Medulla oblongata (tissue), 1 donor: ENCODE measurements around the gene LOX.
A peak's percentile ranks its signal among the peaks of the same experiment; 100 is the strongest.
"Not testable (repeated sequence)": the region's sequence is repeated elsewhere in the genome, so short reads cannot be mapped to it uniquely, and the experiment has no call there.

ENCODE experiments used
- DNase-seq: peaks from one replicate; pipeline ENCODE4 v3.0.0-alpha.2; 2015; ENCODE audit errors: extremely low spot score

Gene LOX

DNA sequence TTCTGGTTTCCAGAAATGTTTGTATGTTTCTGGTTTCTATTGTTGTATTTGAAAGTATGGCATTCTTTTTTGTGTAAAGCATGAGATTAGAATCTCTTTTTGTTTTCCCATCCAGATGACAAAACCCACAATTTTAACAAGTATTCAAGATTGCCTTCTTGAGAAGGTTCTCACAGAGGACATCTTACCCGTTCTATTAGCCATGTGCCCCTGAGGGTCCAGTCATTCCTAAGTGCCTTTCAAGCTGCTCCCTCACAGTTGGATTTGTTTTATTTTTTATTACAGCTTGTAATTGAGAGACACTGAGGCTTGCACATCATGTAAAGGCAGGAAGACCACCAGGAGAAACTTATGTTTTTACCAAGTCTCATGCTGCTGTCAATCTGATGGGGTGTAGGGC is 19.3 kb upstream of the LOX start:
- no peak for DNase-seq

DNA sequence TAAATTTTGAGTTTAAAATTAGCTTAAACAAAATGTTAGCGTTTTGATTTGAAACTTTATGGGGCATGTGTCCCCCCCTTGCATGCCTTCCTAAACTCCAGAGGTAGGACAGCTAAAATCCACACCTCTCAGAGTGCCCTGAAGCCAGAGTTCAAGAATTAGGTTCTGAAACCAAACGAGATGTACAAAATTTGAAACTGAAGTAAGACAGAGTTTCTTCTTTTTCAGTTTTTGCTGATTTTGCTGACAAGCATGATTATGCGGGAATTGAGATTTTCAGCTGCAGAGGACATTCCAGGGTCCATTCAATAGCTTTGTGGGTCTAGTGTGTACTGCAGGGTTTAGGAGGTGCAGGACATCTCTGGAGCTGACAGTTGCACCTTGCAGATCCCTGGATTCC is 17.1 kb upstream of the LOX start:
- DNase-seq, result no peak

DNA sequence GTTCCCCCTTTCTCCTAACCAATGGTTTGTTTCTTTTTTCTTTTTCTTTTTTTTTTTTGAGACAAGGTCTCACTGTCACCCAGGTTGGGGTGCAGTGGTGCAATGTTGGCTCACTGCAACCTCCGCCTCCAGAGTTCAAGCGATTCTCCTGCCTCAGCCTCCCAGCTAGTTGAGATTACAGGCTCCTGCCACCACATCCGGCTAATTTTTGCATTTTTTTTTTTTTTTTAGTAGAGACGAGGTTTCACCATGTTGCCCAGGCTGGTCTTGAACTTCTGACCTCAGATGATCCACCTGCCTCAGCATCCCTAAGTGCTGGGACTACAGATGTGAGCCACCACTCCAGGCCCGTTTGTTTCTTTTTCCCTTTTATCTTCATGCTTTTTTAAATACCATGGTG is 16.2 kb upstream of the LOX start:
- not testable (repeated sequence) for DNase-seq

DNA sequence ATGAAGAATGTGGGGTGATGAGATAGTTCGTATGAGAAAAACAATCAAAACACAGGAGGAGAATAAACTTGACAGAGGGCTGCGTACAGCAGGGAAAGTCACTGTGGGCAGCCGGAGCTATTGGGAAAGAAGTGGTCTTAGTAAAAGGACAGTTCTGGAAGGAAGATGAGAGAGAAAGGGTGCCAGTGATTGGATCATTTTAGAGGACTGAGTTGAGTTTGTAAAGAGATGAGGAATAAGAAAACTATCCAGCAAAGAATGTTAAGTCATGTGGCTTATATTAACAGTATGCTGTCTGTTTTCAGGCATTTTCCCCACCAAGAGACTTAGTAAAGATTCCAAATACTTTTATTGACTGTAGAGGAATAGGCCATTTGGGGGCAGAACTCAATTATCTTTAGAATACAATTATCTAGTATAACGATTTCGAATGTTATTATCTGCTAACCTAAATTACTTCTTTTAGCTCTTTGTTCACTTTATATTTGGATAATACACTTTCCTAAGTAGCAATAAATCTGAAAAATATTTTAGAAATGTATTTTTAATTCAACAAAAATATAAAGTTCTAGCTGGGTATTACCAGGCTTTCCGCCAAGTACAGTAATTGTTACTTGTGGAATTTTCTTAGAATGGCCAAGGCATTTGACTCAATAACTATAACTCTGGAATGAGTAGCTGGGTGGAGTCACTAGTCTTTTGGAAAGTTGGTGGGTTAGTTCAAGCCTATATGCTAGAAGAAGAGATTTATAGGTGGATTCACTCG is 15.5 kb upstream of the LOX start:
- no peak for DNase-seq

DNA sequence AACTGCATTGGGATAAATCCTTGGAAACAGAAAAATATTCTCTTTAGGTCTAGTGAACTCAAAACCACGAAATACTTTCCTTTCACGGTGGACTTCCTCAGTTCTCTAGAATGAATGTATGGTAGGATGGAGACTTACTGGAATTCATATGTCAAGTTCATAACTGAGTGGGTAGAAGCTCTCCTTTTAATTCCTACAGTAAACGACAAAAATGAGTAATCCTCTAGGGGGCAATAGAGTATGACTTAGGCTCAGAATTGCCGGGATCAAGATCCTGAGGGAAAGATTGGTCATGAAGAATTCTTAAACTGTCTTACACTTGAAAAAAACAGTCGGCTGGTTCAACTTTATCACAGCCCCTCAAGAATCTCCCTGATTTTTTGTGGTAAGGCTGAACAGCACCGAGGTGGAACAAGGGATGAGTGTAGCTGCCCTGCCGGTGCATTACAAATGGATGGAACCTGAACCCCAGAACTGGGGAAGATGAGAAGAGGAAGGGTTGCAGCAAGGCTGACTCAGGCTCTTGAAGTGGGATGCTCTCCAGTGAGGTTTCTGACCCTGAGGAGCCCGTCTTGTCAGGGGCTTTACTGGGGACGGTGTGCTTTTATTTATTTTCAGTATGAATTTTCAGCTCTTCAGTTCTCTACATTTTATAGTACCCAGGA is 14.0 kb upstream of the LOX start:
- peak; percentile 49 for DNase-seq

GRCh38 chr5:122089096-122090013 is 11.3 kb upstream of the LOX start:
- DNase-seq, result no peak

GRCh38 chr5:122085041-122085440 is 7.0 kb upstream of the LOX start:
- DNase-seq, result no peak

DNA sequence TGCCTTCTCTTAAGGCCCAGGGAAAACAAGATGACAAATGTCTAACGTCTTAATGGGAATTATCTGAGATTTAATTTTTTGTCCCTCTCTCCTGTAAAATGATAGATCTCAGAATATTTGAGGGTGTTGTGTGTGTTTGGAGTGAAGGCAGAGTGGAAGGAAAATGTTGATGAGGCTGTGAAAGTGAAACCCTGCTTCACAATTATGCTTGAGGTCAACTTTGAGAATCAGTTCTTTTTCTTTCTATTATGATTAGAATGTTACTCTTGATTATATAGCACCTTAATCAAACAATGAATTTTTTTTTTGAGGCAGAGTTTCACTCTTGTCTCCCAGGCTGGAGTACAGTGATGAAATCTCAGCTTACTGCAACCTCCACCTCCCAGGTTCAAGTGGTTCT is 5.5 kb upstream of the LOX start:
- no peak for DNase-seq

- DNase-seq, result peak; percentile 25
Observed at GRCh38 chr5:122081541-122081940, 3.5 kb upstream of the LOX start.

GRCh38 chr5:122077366-122078115 is 518 bp downstream of the LOX start:
- DNase-seq, result no peak

GRCh38 chr5:122076669-122077365 is 1.2 kb downstream of the LOX start:
- DNase-seq, result peak; percentile 66

DNA sequence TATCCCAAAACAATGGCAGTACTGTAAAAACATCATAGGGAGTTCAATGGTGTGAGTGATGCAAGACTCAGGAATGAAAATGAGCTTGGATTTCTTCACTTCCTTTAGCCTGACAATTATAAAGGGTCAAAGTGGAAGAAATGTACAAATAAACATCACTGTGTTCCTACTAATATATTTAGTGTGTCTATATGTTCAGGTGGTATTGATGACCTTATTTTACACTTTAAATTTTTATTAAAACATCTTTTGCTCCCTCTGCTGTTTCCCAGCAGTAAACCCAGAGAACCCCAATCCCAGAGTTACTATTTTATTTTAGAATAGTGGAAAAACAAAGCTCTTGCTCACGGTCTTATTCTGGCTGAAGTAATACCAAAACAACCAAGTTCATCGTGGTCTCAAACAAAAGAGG is 2.0 kb downstream of the LOX start:
- DNase-seq, result no peak

DNA sequence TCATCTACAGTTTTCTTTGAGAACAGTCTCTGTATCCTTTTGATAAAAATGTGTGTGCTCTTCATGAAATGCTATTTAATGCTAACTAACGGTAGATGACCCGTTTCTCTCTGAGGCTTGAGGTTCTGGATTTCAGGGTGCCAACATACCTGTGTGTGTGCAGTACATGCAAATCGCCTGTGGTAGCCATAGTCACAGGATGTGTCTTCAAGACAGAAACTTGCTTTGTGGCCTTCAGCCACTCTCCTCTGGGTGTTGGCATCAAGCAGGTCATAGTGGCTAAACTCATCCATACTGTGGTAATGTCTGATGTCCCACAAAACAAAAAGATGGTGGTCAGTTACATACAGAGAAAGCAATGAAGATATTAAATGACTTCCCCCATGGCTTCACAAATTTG is 4.2 kb downstream of the LOX start:
- no peak for DNase-seq

- no peak for DNase-seq
Observed at GRCh38 chr5:122073018-122073417, 5.0 kb downstream of the LOX start.

DNA sequence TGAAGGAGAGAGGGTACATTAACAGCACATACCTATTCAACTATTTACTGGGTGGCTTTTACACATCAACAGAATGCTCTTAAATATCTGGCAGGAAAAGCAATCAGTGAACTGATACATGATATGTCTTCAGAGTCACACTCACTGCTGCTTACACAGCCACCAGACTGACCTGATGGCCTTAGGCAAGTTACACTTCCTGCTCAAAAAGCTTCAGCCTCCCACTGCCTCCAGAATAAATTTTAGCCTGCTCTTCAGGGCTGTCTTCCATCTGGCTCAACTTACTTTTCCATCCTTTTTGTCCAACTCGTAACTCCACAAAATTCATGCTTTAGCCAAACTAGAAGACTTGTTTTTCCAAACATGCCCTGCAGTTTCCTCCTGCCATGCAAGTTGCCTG is 10.7 kb downstream of the LOX start:
- DNase-seq, result no peak

GRCh38 chr5:122064992-122065391 is 13.1 kb downstream of the LOX start:
- no peak for DNase-seq

- no peak for DNase-seq
Observed at GRCh38 chr5:122063836-122064235, 14.2 kb downstream of the LOX start.

- no peak for DNase-seq
Observed at GRCh38 chr5:122062205-122062604, 15.9 kb downstream of the LOX start.

DNA sequence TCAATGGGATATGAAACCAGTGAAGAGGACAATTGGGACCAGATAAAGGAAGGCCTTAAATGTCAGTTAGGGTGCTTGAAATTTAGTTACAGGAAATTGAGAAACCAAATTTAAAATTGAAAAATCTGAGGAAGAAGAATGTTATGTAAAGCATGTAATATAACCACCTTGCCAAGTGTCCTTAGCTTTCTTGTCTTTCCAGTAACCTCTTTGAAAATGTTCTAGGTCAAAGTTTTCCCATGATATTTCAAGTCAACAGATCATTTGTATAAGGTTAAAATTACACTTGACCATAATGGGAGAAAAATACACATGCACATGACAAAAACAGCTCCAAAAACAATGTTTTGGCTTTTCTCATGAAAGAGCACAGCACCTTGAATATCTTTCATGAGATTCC is 21.1 kb downstream of the LOX start:
- DNase-seq, result no peak

GRCh38 chr5:122054266-122054665 is 23.8 kb downstream of the LOX start:
- no peak for DNase-seq
